GM21367 (cell line): Measurements from ENCODE around the gene HHIPL2.
"Not testable (repeated sequence)": the region's sequence is repeated elsewhere in the genome, so short reads cannot be mapped to it uniquely, and the experiment has no call there.

Experiments used
- ATAC-seq: cut with Tn5 transposase; IDR thresholded peaks from one replicate; pipeline ENCODE4 v1.9.1; 2021; ENCODE audit not compliant: unreplicated experiment

HHIPL2 gene

GRCh38 chr1:222540598-222540995 lies 7.3 kb downstream of the HHIPL2 start:
- ATAC-seq: no peak

- no peak for ATAC-seq
These were observed 7.8 kb downstream of the HHIPL2 start for GRCh38 chr1:222539951-222540597.

GRCh38 chr1:222535455-222535854 lies 12.4 kb downstream of the HHIPL2 start:
- no peak for ATAC-seq

GRCh38 chr1:222530852-222531251 lies 17.1 kb downstream of the HHIPL2 start:
- no peak for ATAC-seq

- ATAC-seq: no peak
These were observed 18.0 kb downstream of the HHIPL2 start for GRCh38 chr1:222529916-222530315.

GRCh38 chr1:222529181-222529580 lies 18.7 kb downstream of the HHIPL2 start:
- no peak for ATAC-seq

- no peak for ATAC-seq
These were observed 22.0 kb downstream of the HHIPL2 start for GRCh38 chr1:222525951-222526350.

GRCh38 chr1:222523852-222524251 lies 24.1 kb downstream of the HHIPL2 start:
- ATAC-seq: no peak

- ATAC-seq: no peak
These were observed 25.6 kb downstream of the HHIPL2 start for GRCh38 chr1:222522105-222522915.

GRCh38 chr1:222521299-222522104 lies 26.4 kb downstream of the HHIPL2 start:
- ATAC-seq: no peak

- ATAC-seq: not testable (repeated sequence)
These were observed 58.4 kb downstream of the HHIPL2 start for GRCh38 chr1:222489496-222489895.

GRCh38 chr1:222487774-222488173 lies 60.1 kb downstream of the HHIPL2 start:
- ATAC-seq: not testable (repeated sequence)

- not testable (repeated sequence) for ATAC-seq
These were observed 63.9 kb downstream of the HHIPL2 start for GRCh38 chr1:222484005-222484404.

- not testable (repeated sequence) for ATAC-seq
These were observed 68.3 kb downstream of the HHIPL2 start for GRCh38 chr1:222479567-222479966.

- not testable (repeated sequence) for ATAC-seq
These were observed 71.5 kb downstream of the HHIPL2 start for GRCh38 chr1:222476436-222476835.

GRCh38 chr1:222473717-222474116 lies 74.2 kb downstream of the HHIPL2 start:
- ATAC-seq: not testable (repeated sequence)

GRCh38 chr1:222472776-222473540 lies 74.9 kb downstream of the HHIPL2 start:
- ATAC-seq: not testable (repeated sequence)
